HG03139 (cell line): ENCODE measurements around the gene MYO7A.

Source experiments
- ATAC-seq: cut with Tn5 transposase; IDR thresholded peaks from one replicate; pipeline ENCODE4 v1.9.1; 2021; ENCODE audit not compliant: unreplicated experiment

Gene MYO7A

GRCh38 chr11:77182542-77183430 lies 54.7 kb downstream of the MYO7A start:
- no peak for ATAC-seq

GRCh38 chr11:77183431-77183984 lies 55.5 kb downstream of the MYO7A start:
- no peak for ATAC-seq

- no peak for ATAC-seq
Measured at GRCh38 chr11:77184136-77184860, 56.3 kb downstream of the MYO7A start.

- ATAC-seq: no peak
Measured at GRCh38 chr11:77186302-77186701, 58.3 kb downstream of the MYO7A start.

GRCh38 chr11:77187111-77187750 lies 59.2 kb downstream of the MYO7A start:
- no peak for ATAC-seq

- no peak for ATAC-seq
Measured at GRCh38 chr11:77187776-77188632, 60.0 kb downstream of the MYO7A start.

GRCh38 chr11:77188633-77189491 lies 60.8 kb downstream of the MYO7A start:
- ATAC-seq: no peak

GRCh38 chr11:77189588-77190210 lies 61.7 kb downstream of the MYO7A start:
- no peak for ATAC-seq

- no peak for ATAC-seq
Measured at GRCh38 chr11:77190331-77191075, 62.5 kb downstream of the MYO7A start.

- ATAC-seq: no peak
Measured at GRCh38 chr11:77191429-77191822, 63.4 kb downstream of the MYO7A start.

- peak; percentile 50 for ATAC-seq
Measured at GRCh38 chr11:77191823-77192495, 63.9 kb downstream of the MYO7A start.

- ATAC-seq: no peak
Measured at GRCh38 chr11:77193167-77193566, 65.1 kb downstream of the MYO7A start.

GRCh38 chr11:77193911-77194830 lies 66.1 kb downstream of the MYO7A start:
- ATAC-seq: no peak

- ATAC-seq: no peak
Measured at GRCh38 chr11:77195071-77195755, 67.2 kb downstream of the MYO7A start.

GRCh38 chr11:77196961-77197360 lies 68.9 kb downstream of the MYO7A start:
- ATAC-seq: no peak

- no peak for ATAC-seq
Measured at GRCh38 chr11:77197626-77198320, 69.7 kb downstream of the MYO7A start.
